ENCODE data around the gene CFAP161. TPM values are rescaled to one million over a fixed set of nuclear protein-coding genes. Genes with fewer than 3 reads are reported as not detected.

The CFAP161 gene
- total RNA-seq, 3 donors from 2014 or later: 0.66 to 1.0 TPM; not detected in 1

DNA sequence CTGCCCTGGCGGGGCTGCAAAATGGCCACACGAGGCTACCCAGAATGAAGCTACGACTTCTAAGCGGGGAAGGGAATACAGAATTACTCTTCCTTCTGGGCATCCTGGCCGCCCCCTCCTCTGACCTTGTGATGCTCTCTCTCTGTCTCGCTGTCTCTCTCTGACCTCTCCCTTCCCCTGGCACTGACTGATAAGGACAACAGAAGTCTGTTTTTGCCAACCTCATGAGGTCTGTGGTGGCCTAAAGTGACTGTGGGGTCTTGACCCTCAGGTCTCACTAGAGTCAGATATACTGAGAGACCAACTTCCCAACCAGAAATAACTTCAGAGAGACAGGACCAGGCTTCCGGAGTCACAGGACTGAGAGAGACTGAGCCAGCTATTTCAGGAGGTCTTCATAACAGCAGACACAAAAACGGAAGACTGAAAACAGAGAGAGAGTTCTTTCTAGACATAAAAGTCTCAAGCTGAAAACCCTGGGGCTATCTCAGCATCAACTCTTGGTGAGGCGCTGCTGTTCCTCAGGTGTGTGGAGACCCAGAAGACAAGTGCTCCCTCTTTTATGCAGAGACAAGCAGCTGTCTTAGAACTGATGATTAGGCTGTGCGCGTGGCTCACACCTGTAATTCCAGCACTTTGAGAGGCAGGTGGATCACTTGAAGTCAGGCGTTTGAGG, 38.2 kb upstream of the CFAP161 start:
- no peaks in the 10 kb centered on the region for H3K9me3 ChIP-seq
- DNase-seq (ENCODE audit: low spot score in 2 of 2): no peak
- H3K36me3 ChIP-seq: no peaks in the 10 kb centered on the region
- no peak overlapping the region for H3K27ac ChIP-seq
- intact Hi-C loops (cut with DNase I; ENCODE audit: low total_unique reads): no loop called here
- no peaks in the 10 kb centered on the region for H3K4me1 ChIP-seq
- H3K4me3 ChIP-seq: no peak overlapping the region
- TF ChIP-seq, protein P1, sequence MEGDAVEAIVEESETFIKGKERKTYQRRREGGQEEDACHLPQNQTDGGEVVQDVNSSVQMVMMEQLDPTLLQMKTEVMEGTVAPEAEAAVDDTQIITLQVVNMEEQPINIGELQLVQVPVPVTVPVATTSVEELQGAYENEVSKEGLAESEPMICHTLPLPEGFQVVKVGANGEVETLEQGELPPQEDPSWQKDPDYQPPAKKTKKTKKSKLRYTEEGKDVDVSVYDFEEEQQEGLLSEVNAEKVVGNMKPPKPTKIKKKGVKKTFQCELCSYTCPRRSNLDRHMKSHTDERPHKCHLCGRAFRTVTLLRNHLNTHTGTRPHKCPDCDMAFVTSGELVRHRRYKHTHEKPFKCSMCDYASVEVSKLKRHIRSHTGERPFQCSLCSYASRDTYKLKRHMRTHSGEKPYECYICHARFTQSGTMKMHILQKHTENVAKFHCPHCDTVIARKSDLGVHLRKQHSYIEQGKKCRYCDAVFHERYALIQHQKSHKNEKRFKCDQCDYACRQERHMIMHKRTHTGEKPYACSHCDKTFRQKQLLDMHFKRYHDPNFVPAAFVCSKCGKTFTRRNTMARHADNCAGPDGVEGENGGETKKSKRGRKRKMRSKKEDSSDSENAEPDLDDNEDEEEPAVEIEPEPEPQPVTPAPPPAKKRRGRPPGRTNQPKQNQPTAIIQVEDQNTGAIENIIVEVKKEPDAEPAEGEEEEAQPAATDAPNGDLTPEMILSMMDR (IDR thresholded peaks at IDR 0.05): no peak
- no peak for TF ChIP-seq POLR2AphosphoS5 (IDR thresholded peaks at IDR 0.05)
- no peak for TF ChIP-seq POLR2A (IDR thresholded peaks at IDR 0.05)
- no peaks in the 10 kb centered on the region for H3K27me3 ChIP-seq

DNA sequence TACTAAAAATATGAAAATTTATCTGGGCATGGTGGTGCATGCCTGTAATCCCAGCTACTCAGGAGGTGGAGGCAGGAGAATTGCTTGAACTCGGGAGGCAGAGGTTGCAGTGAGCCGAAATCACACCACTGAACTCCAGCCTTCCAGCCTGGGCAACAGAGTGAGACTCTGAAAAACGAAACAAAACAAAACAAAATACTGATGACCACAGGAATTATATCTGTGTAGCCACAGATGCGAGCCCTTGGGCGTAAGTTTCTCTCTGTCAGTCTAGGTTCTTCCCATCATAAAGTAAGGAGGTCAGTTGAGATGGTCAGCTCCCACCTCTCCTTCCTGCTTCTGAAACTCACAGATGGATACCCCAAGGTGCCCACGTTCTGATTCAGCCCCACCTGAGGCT, 37.7 kb upstream of the CFAP161 start:
- H3K27ac ChIP-seq: no peak overlapping the region
- no peaks in the 10 kb centered on the region for H3K27me3 ChIP-seq
- H3K4me1 ChIP-seq: no peaks in the 10 kb centered on the region
- no peak overlapping the region for H3K4me3 ChIP-seq
- no peaks in the 10 kb centered on the region for H3K36me3 ChIP-seq
- intact Hi-C loops (cut with DNase I; ENCODE audit: low total_unique reads): no loop called here
- DNase-seq (ENCODE audit: low spot score in 2 of 2): no peak
- TF ChIP-seq POLR2A (IDR thresholded peaks at IDR 0.05): no peak
- no peak for TF ChIP-seq POLR2AphosphoS5 (IDR thresholded peaks at IDR 0.05)
- TF ChIP-seq, protein P1 (IDR thresholded peaks at IDR 0.05): no peak
- H3K9me3 ChIP-seq: no peaks in the 10 kb centered on the region

DNA sequence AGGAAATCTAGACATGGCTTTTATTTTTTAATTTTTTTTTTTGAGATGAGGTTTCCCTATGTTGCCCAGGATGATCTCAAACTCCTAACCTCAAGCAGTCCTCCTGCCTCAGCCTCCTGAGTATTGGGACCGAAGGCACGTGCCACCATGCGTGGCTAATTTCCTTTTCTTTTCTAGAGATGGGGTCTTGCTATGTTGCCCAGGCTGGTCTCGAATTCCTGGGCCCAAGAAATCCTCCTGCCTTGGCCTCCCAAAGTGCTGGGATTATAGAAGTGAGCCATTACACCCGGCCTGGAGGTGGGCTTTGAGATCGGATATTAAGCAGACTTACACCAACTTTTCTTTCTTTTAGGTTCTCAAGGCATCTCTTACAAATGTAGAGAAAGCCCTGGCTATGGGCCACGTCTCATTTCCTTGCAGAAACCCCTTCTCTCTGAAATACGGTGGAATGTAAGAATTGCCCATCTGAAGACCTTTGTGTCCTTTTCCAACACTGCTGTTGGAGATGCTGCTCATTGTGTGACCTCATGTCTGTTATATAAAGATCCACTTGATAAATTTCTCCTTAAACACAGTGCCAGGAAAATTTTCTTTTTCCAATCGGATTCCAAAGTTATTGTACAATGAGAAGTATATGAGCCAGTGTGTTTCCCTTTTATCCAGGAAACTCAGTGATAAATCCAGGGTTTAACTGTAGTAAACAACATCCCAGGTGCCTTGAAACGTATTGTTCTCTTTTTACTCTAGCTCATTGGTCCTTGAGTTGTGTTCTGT, 36.8 kb upstream of the CFAP161 start:
- no peak overlapping the region for H3K27ac ChIP-seq
- intact Hi-C loops (cut with DNase I; ENCODE audit: low total_unique reads): no loop called here
- H3K27me3 ChIP-seq: no peaks in the 10 kb centered on the region
- H3K36me3 ChIP-seq: no peaks in the 10 kb centered on the region
- H3K4me3 ChIP-seq: no peak overlapping the region
- no peaks in the 10 kb centered on the region for H3K9me3 ChIP-seq
- DNase-seq (ENCODE audit: low spot score in 2 of 2): no peak
- TF ChIP-seq POLR2AphosphoS5 (IDR thresholded peaks at IDR 0.05): no peak
- TF ChIP-seq POLR2A (IDR thresholded peaks at IDR 0.05): no peak
- TF ChIP-seq, protein P1 (IDR thresholded peaks at IDR 0.05): no peak
- no peaks in the 10 kb centered on the region for H3K4me1 ChIP-seq

DNA sequence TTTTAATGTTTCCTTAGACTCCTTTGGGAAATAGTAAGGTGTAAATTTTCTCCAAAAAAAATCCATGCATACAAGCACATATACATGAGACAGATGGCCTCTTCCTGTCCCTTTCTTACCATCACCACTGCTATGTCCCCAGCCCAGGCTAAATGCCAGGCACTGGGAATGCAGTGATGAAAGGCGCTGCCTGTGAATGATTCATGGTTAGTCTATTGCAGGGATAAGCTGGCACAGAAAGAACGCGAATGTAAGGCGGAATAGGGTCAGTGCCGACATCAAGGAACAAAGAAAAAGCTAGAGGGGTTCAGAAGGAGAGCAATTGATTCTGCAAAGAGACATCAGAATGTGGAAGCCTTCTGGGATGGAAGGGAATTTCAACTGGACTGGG, 36.2 kb upstream of the CFAP161 start:
- Histone ChIP-seq H3K36me3 (no peaks in the 10 kb centered on the region), H3K4me1 (no peaks in the 10 kb centered on the region), H3K27me3 (no peaks in the 10 kb centered on the region), H3K27ac (no peak overlapping the region), H3K9me3 (no peaks in the 10 kb centered on the region), H3K4me3 (no peak overlapping the region)
- TF ChIP-seq POLR2AphosphoS5 (IDR thresholded peaks at IDR 0.05): no peak
- no peak for TF ChIP-seq POLR2A (IDR thresholded peaks at IDR 0.05)
- TF ChIP-seq, protein P1 (IDR thresholded peaks at IDR 0.05): no peak
- no peak for DNase-seq (ENCODE audit: low spot score in 2 of 2)
- intact Hi-C loops (cut with DNase I; ENCODE audit: low total_unique reads): no loop called here

DNA sequence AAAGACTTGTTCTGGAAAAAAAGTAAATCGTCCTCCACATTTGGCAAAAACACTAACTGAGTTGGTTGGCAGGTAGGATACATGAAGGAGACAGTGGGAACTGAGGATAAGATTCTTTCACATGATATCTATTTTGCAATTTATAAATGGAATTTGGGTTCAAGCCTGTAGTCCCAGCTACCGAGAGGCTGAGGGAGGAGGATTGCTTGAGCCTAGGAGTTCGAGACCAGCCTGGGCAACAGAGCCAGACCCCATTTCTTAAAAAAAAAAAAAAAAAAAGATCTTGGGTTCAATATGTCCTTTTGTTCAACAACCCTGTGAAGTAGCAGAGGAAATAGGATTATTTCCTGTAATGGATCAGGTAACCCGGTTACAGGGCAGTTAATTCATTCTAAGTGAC, 35.7 kb upstream of the CFAP161 start:
- Histone ChIP-seq H3K4me3 (no peak overlapping the region), H3K36me3 (no peaks in the 10 kb centered on the region), H3K27ac (no peak overlapping the region), H3K27me3 (no peaks in the 10 kb centered on the region), H3K4me1 (no peaks in the 10 kb centered on the region), H3K9me3 (no peaks in the 10 kb centered on the region)
- intact Hi-C loops (cut with DNase I; ENCODE audit: low total_unique reads): no loop called here
- no peak for DNase-seq (ENCODE audit: low spot score in 2 of 2)
- TF ChIP-seq POLR2A (IDR thresholded peaks at IDR 0.05): no peak
- TF ChIP-seq POLR2AphosphoS5 (IDR thresholded peaks at IDR 0.05): no peak
- TF ChIP-seq, protein P1 (IDR thresholded peaks at IDR 0.05): no peak
